Ectodermal cell (in vitro differentiated cells): Measurements from ENCODE around the gene ADGRF3.
A peak's percentile ranks its signal among the peaks of the same experiment; 100 is the strongest.
"Not testable (repeated sequence)": the region's sequence is repeated elsewhere in the genome, so short reads cannot be mapped to it uniquely, and the experiment has no call there.

ENCODE experiments used
- H3K27ac ChIP-seq: 2 replicates; pipeline ENCODE4 v1.7.0; 2013; ENCODE audit warnings: mild to moderate bottlenecking, low read depth, low read length; ENCODE audit not compliant: insufficient read depth, poor library complexity, severe bottlenecking
- H3K27me3 ChIP-seq: 2 replicates; pipeline ENCODE4 v1.7.0; 2013; ENCODE audit warnings: mild to moderate bottlenecking, low read length; ENCODE audit not compliant: insufficient read depth, control insufficient read depth, poor library complexity, severe bottlenecking
- H3K36me3 ChIP-seq: one replicate; pipeline ENCODE4 v1.7.0; 2013; ENCODE audit warnings: low read length; ENCODE audit not compliant: control insufficient read depth, insufficient read depth
- H3K4me1 ChIP-seq: one replicate; pipeline ENCODE4 v1.7.0; 2013; ENCODE audit warnings: low read length; ENCODE audit not compliant: control insufficient read depth, insufficient read depth
- H3K4me3 ChIP-seq: 2 replicates; pipeline ENCODE4 v1.7.0; 2013; ENCODE audit warnings: low read depth, low read length, control low read depth; ENCODE audit not compliant: insufficient read depth
- H3K9me3 ChIP-seq: 2 replicates; pipeline ENCODE4 v1.7.0; 2013; ENCODE audit warnings: mild to moderate bottlenecking, low read length, moderate library complexity; ENCODE audit not compliant: control insufficient read depth
- WGBS, 2 experiments: methylation state at CpG; one replicate each; pipeline ENCODE4 v1.1.7; 2013; ENCODE audit warnings: missing lambda C conversion rate in 2 of 2; 5-methylcytosine and 5-hydroxymethylcytosine counted together

ADGRF3 gene

DNA sequence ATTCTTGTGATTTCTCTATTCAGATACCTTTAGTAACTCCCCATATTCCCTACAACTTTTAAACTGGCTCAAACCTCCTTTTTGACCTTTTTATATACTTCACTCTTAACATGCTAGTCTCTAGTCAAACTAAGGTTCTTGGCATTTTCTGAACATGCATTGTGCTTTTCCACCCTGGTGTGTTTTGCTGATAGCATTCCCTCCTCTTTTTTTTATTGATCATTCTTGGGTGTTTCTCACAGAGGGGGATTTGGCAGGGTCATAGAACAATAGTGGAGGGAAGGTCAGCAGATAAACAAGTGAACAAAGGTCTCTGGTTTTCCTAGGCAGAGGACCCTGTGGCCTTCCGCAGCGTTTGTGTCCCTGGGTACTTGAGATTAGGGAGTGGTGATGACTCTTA lies 23.1 kb upstream of the ADGRF3 start:
- Histone ChIP-seq H3K36me3 (peaks cover 15% of the 10 kb centered on the region), H3K4me1 (peaks cover 15% of the 10 kb centered on the region), H3K27ac (peak overlapping the region; percentile 76)
- no CpG with 5 or more reads among the region's 2 CpGs for WGBS, 2 experiments
- H3K9me3 ChIP-seq, H3K27me3 ChIP-seq, H3K4me3 ChIP-seq: not testable (repeated sequence)

DNA sequence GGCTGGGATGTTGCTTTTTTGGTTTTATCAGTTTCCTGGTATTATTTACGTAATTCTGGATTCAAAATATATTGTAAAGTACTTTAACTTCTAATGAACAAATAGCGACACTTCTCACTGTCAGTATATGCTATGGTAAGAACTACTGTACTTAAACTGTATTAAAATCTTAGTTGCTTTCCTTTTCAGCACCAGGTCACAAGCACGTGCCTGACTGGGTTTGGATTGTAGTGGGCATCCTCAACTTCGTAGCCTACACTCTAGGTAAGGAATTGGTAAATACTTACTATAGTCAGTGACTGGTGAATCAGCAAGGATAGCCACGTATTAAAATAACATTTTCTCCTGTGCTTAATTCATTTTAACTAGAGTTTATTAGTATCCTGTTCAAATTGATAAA lies 20.4 kb upstream of the ADGRF3 start:
- Histone ChIP-seq H3K4me3 (no peak overlapping the region), H3K9me3 (no peaks in the 10 kb centered on the region), H3K4me1 (peaks cover 15% of the 10 kb centered on the region), H3K27me3 (no peaks in the 10 kb centered on the region), H3K36me3 (peaks cover 5% of the 10 kb centered on the region), H3K27ac (no peak overlapping the region)
- 100% methylated on average over 3 of the region's 5 CpGs for WGBS, 2 experiments

GRCh38 chr2:26364669-26365068 lies 18.1 kb upstream of the ADGRF3 start:
- Histone ChIP-seq H3K36me3 (no peaks in the 10 kb centered on the region), H3K4me3 (no peak overlapping the region), H3K27ac (no peak overlapping the region), H3K4me1 (peaks cover 15% of the 10 kb centered on the region), H3K9me3 (no peaks in the 10 kb centered on the region), H3K27me3 (no peaks in the 10 kb centered on the region)
- 96 to 100% methylated on average over 2 to 3 of the region's 4 CpGs for WGBS, 2 experiments

- Histone ChIP-seq H3K9me3 (no peaks in the 10 kb centered on the region), H3K27ac (no peak overlapping the region), H3K27me3 (no peaks in the 10 kb centered on the region), H3K4me1 (peaks cover 8% of the 10 kb centered on the region), H3K4me3 (no peak overlapping the region), H3K36me3 (no peaks in the 10 kb centered on the region)
- 76 to 78% methylated on average over 3 of the region's 3 CpGs for WGBS, 2 experiments
Measured at GRCh38 chr2:26363958-26364357, 17.4 kb upstream of the ADGRF3 start.

GRCh38 chr2:26363323-26363722 lies 16.7 kb upstream of the ADGRF3 start:
- H3K4me3 ChIP-seq, result no peak overlapping the region
- 97% methylated on average over 4 of the region's 4 CpGs for WGBS, 2 experiments
- H3K36me3 ChIP-seq, result no peaks in the 10 kb centered on the region
- no peaks in the 10 kb centered on the region for H3K27me3 ChIP-seq
- no peak overlapping the region for H3K27ac ChIP-seq
- H3K9me3 ChIP-seq, result no peaks in the 10 kb centered on the region
- H3K4me1 ChIP-seq, result peaks cover 6% of the 10 kb centered on the region

- no peak overlapping the region for H3K4me3 ChIP-seq
- H3K4me1 ChIP-seq, result no peaks in the 10 kb centered on the region
- H3K27ac ChIP-seq, result no peak overlapping the region
- H3K27me3 ChIP-seq, result no peaks in the 10 kb centered on the region
- H3K9me3 ChIP-seq, result no peaks in the 10 kb centered on the region
- WGBS, 2 experiments, result 94 to 97% methylated on average over 4 of the region's 4 CpGs
- no peaks in the 10 kb centered on the region for H3K36me3 ChIP-seq
Measured at GRCh38 chr2:26359886-26360473, 13.4 kb upstream of the ADGRF3 start.

- H3K27me3 ChIP-seq, result no peaks in the 10 kb centered on the region
- no peak overlapping the region for H3K27ac ChIP-seq
- no peak overlapping the region for H3K4me3 ChIP-seq
- H3K4me1 ChIP-seq, result no peaks in the 10 kb centered on the region
- no peaks in the 10 kb centered on the region for H3K36me3 ChIP-seq
- no peaks in the 10 kb centered on the region for H3K9me3 ChIP-seq
- WGBS, 2 experiments, result no CpG with 5 or more reads among the region's 2 CpGs
Measured at GRCh38 chr2:26356771-26357170, 10.2 kb upstream of the ADGRF3 start.

DNA sequence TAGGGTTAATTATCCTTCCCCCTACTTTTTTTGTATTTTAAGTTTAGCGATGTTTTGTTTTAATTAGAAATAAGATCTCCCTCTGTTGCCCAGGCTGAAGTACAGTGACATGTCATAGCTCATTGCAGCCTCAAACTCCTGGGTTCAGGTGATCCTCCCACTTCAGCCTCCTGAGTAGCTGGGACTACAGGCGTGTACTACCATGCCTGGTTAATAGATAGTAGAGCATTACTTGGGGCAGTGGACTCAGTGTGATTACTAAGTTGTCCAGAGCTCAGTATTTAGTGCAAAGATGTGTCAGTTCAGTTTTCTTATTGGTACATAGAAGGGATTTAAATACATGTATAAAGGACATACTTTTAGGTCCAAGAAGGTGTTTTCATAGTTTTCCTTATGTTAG lies 9.5 kb upstream of the ADGRF3 start:
- H3K4me1 ChIP-seq, result no peaks in the 10 kb centered on the region
- H3K36me3 ChIP-seq, result no peaks in the 10 kb centered on the region
- H3K9me3 ChIP-seq, result no peaks in the 10 kb centered on the region
- WGBS, 2 experiments, result 88 to 94% methylated on average over 2 of the region's 2 CpGs
- no peaks in the 10 kb centered on the region for H3K27me3 ChIP-seq
- no peak overlapping the region for H3K27ac ChIP-seq
- no peak overlapping the region for H3K4me3 ChIP-seq

DNA sequence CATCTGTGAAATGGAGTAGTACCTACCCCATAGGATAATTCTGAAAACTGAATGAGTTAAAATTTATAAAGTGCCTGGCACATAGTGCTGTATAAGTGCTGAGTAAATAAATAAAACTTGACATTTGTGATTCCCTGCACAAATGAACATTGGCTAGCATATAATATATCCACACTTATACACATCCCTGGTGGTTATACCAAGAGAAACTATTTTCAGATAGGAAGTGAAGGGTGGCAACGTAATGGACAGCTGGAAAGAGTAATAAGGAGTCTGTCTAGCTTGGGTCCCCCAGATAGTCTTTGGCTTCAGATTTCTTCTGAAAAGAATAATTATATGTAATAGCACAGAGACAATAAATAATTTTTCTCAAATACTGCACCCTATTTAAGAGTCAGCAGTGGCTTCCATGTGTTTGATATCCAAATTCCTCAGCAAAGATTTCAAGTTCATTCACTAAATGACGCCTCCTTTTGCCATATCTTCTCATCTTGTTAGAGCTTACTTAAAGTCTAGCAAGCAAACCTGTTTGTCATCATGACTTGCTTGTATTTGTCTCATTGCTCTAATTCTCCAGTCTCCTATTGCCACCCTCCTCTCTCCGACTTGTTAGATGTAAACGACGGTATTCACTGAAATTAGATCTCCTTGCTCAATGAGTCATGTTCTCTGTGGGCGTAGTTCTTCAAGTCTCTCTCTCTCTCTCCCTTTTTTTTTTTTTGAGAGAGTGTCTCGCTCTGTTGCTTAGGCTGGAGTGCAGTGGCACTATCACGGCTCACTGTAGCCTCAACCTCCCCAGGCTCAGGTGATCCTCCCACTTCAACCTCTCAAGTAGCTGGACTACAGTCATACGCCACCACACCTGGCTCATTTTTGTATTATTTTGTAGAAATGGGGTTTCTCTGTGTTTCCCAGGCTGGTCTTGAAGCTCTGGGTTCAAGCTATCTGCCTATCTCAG lies 8.7 kb upstream of the ADGRF3 start:
- Histone ChIP-seq H3K27ac (no peak overlapping the region), H3K4me1 (no peaks in the 10 kb centered on the region), H3K27me3 (no peaks in the 10 kb centered on the region), H3K4me3 (no peak overlapping the region), H3K36me3 (no peaks in the 10 kb centered on the region), H3K9me3 (no peaks in the 10 kb centered on the region)
- 69 to 75% methylated on average over 9 of the region's 9 CpGs for WGBS, 2 experiments

- 92 to 95% methylated on average over 16 of the region's 16 CpGs for WGBS, 2 experiments
- H3K4me1 ChIP-seq, H3K4me3 ChIP-seq, H3K27me3 ChIP-seq, H3K27ac ChIP-seq, H3K36me3 ChIP-seq, H3K9me3 ChIP-seq: not testable (repeated sequence)
Measured at GRCh38 chr2:26354469-26354868, 7.9 kb upstream of the ADGRF3 start.
